SH-SY5Y (cell line): ENCODE results near the gene SCARF1.

Source experiments
- GATA2 ChIP-seq: IDR thresholded peaks from 2 replicates; pipeline ENCODE4 v1.6.1; 2011; ENCODE audit warnings: mild to moderate bottlenecking, low read depth, low read length
- GATA3 ChIP-seq: IDR thresholded peaks from 2 replicates; pipeline ENCODE4 v1.6.1; 2011; ENCODE audit warnings: low read depth, mild to moderate bottlenecking, low read length, moderate library complexity

DNA sequence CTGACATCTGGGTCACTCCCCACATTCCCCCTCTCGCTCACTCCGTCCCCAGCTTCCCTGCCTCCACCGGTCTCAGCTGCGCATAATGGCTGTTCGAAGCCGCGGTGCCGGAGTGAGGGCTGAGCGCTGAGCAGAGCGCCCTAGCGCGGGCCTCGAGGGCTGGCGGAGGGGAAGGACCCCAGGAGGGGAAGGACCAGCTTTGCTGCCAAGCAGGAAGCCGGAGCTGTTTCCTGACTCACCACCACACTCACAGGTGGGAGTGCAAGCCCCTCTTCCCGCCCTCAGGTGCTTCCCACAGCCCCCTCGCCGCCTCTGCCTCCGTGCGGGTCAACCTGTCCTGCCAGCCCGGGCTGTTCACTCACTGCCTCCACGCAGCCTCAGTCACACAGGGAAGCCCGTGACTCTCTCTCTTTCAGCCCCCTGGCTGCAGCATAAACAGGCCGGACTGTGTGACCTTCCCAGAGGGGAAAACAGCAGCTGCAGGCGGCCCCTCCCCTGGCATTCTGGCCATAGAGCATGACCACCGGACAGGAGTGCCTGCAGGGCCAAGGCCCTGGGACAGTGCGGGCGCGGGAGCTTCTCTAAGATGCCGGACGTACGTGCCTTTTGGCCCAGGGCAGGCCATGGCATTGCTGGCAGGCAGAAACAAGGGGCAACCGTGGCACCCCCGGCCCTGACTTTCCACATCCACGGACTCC, 40.6 kb downstream of the SCARF1 start:
- TF ChIP-seq GATA2, result no peak
- no peak for TF ChIP-seq GATA3
